Measurements from ENCODE around the gene ZNF436.

DNA sequence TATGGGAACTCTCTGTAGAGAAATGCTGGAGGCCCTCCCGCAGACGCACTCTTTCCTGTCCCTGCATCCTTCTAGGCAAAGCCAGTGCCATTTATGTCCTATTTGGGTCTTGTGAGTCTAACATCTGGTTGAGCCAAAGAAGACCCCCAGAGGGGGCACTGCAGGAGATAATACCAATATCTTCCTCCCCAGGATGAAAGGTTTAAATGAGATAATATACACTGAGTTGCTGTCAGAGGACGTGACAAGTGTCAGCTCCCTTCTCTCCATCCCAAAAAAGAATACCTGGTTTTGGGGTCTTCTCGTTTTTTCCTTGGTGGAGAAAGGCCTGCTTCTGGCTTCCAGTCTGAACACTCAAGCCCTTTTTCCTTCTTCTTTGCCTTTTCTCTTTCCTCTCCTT lies 47.3 kb upstream of the ZNF436 start:
- TF ChIP-seq, protein P1, sequence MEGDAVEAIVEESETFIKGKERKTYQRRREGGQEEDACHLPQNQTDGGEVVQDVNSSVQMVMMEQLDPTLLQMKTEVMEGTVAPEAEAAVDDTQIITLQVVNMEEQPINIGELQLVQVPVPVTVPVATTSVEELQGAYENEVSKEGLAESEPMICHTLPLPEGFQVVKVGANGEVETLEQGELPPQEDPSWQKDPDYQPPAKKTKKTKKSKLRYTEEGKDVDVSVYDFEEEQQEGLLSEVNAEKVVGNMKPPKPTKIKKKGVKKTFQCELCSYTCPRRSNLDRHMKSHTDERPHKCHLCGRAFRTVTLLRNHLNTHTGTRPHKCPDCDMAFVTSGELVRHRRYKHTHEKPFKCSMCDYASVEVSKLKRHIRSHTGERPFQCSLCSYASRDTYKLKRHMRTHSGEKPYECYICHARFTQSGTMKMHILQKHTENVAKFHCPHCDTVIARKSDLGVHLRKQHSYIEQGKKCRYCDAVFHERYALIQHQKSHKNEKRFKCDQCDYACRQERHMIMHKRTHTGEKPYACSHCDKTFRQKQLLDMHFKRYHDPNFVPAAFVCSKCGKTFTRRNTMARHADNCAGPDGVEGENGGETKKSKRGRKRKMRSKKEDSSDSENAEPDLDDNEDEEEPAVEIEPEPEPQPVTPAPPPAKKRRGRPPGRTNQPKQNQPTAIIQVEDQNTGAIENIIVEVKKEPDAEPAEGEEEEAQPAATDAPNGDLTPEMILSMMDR (IDR thresholded peaks at IDR 0.05): no peak
- no peak for TF ChIP-seq POLR2A (IDR thresholded peaks at IDR 0.05)
